H7 (cell line): ENCODE data around the gene ITPKB. TPM values are rescaled to one million over a fixed set of nuclear protein-coding genes. Genes with fewer than 3 reads are reported as not detected.

ENCODE experiments used
- DNase-seq: peaks from one replicate; pipeline ENCODE4 v3.0.0; 2012
- H3K27me3 ChIP-seq: 2 replicates; pipeline ENCODE4 v1.6.0; 2011; ENCODE audit warnings: mild to moderate bottlenecking, low read length; ENCODE audit not compliant: control insufficient read depth, insufficient read depth
- H3K36me3 ChIP-seq: replicated peaks from 2 replicates; pipeline ENCODE4 v1.5.1; 2011; ENCODE audit warnings: low read length; ENCODE audit not compliant: control insufficient read depth, insufficient read depth
- H3K4me3 ChIP-seq: 2 replicates; pipeline ENCODE4 v1.5.1; 2011; ENCODE audit warnings: low read depth, mild to moderate bottlenecking, control low read depth, low read length, moderate library complexity; ENCODE audit not compliant: insufficient read depth
- total RNA-seq: library from RNA; depleted of rRNA; stranded (reverse); fragments of >200 nt; shearing (Covaris generic); gene quantifications from 2 replicates; pipeline ENCODE4 v1.2.3, GENCODE V29; 2014; rRNA removed

ITPKB gene
- total RNA-seq, 1 experiment from 2014 or later: 15.3 TPM

- H3K27me3 ChIP-seq: no peaks in the 10 kb centered on the region; the same call in 1 of the 2 replicates
- H3K4me3 ChIP-seq: no peak overlapping the region
- no peak for DNase-seq
- H3K36me3 ChIP-seq: no peaks in the 10 kb centered on the region
Observed at GRCh38 chr1:226586650-226587422, 152.2 kb downstream of the ITPKB start.

- H3K4me3 ChIP-seq: no peak overlapping the region
- no peaks in the 10 kb centered on the region for H3K36me3 ChIP-seq
- DNase-seq: no peak
Observed at GRCh38 chr1:226586116-226586515, 153.0 kb downstream of the ITPKB start.

GRCh38 chr1:226584164-226584563 is 154.9 kb downstream of the ITPKB start:
- no peak for DNase-seq
- no peaks in the 10 kb centered on the region for H3K36me3 ChIP-seq
- no peak overlapping the region for H3K4me3 ChIP-seq
- peaks cover 1% of the 10 kb centered on the region; the same call in 1 of the 2 replicates for H3K27me3 ChIP-seq

More at GRCh38 chr1:226586116-226586515, 153.0 kb downstream of the ITPKB start:
- no peaks in the 10 kb centered on the region; the same call in 1 of the 2 replicates for H3K27me3 ChIP-seq

- no peaks in the 10 kb centered on the region for H3K36me3 ChIP-seq
- DNase-seq: no peak
- H3K27me3 ChIP-seq: peaks cover 1% of the 10 kb centered on the region; the same call in 1 of the 2 replicates
- no peak overlapping the region for H3K4me3 ChIP-seq
Observed at GRCh38 chr1:226582966-226583365, 156.1 kb downstream of the ITPKB start.

Other genes with a start within 250 kb of the ITPKB start
- 0.14 and 0.26 TPM in 2 replicates for gene STUM, start 190.5 kb downstream of the ITPKB start, total RNA-seq
- gene PSEN2, start 131.3 kb upstream of the ITPKB start, total RNA-seq: 24.7 and 39.0 TPM in 2 replicates
- gene COQ8A, start 201.0 kb upstream of the ITPKB start, total RNA-seq: 35.8 and 52.5 TPM in 2 replicates